Measurements from ENCODE around the gene GPR161.
"Not testable (repeated sequence)": the region's sequence is repeated elsewhere in the genome, so short reads cannot be mapped to it uniquely, and the experiment has no call there.

GPR161 gene

GRCh38 chr1:168136709-168137514, at the start of gene GPR161:
Gene GPR161, minus strand, starts transcription at chr1:168136930. Its CDS starts 32,080 bp downstream, at chr1:168104850.
- peak in 19 of 56 donors; percentile 7 to 46 (median 23) for DNase-seq

DNA sequence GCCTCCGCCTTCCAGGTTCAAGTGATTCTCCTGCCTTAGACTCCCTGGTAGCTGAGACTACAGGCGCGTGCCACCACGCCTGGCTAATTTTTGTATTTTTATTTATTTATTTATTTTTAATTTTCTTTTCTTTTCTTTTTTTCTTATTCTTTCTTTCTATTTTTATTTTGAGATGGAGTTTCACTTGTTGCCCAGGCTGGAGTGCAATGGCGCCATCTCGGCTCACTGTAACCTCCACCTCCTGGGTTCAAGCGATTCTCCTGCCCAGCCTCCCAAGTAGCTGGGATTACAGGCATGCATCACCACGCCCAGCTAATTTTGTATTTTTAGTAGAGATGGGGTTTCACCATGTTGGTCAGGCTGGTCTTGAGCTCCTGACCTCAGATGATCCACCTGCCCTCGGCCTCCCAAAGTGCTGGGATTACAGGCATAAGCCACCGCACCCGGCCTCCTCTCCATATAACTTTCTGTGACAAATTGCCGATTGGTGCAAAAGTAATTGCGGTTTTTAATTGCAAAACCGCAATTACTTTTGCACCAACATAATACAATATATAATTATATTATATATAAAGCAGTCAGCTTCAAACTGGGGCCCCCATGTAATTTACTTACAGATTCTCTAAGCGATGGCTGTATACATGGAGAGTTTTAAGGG, 44.5 kb upstream of the GPR161 start:
- DNase-seq, result not testable (repeated sequence)

- DNase-seq, result peak in 1 of 56 donors; percentile 12
Observed at GRCh38 chr1:168180148-168180524, 43.4 kb upstream of the GPR161 start.

GRCh38 chr1:168179438-168180147, 42.9 kb upstream of the GPR161 start:
- peak in 13 of 56 donors; percentile 7 to 42 (median 23) for DNase-seq

- DNase-seq, result peak; percentile 65 to 98 (median 91)
Observed at GRCh38 chr1:168178638-168179437, 42.1 kb upstream of the GPR161 start, which contains the start of gene TIPRL. Gene TIPRL, plus strand, starts transcription at chr1:168178962. Its CDS starts 116 bp downstream, at chr1:168179078.

DNA sequence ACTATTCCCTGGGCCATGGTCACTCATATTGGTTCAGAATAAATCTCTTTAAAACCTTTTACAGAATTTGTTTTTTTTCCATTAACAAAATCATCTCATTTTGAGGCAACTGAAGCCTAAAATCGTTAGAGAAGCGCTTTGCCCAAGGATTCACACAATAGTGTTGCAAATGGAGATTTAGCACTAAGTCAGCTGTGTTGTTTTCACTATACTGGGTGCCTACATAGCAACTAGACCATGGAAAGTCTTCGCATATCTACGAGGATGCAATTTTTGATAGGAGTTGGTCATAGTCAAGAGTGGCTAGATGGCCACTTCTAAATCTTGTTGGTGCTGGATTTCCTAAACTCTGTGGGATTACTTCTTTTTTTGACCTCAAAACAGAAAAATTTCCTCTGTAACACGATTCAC, 41.5 kb upstream of the GPR161 start:
- no peak for DNase-seq

DNA sequence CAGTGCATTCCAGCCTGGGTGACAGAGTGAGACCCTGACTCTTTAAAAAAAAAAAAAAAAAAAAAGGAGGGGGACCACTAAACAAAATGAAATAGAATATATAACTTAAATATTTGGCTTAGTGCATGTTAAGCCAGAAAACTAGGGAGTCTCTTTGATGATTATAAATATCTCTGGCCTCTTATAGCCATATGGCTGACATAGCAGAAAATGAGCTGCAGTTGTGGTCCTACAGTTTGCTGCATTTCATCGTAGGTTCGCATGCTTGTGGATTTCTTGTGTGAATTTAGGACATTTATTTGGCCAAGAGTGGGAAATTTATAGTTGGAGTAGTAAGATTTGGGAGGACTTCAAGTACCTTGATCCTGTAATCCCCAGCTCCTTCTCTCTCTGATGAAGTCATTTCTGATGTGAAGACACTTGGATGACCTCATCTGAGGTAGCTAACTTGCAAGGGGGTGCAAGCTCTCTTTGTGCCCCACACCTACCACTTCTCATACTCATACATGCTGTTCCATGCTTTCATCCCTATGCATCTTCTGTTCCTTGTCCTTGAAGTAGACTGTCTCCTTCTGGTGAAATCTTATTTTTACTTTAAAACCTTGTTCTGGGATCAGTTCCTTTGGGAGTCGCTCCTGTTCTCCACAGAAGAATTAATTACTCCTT, 35.7 kb upstream of the GPR161 start:
- DNase-seq, result no peak

- DNase-seq, result no peak
Observed at GRCh38 chr1:168170564-168171508, 34.1 kb upstream of the GPR161 start.

GRCh38 chr1:168167806-168168205, 31.1 kb upstream of the GPR161 start:
- no peak for DNase-seq

DNA sequence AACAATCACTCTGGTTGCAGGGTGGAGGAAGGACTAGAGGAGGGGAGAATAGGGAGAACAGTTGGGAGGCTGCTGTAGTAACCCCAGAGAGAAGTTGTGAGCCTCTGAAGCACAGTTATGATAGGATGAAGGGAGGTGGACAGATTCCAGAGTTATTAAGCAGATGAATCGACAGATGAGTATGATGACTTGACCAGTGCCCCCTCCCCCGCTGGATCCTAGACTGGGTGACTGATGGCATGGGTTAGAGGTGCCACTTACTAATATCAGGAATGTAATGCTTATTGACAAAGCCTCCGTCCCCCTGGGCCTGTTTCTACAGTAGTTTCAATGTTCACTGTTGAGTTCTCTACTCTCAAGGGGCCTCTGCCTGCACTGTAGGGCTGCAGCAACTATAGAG, 28.0 kb upstream of the GPR161 start:
- no peak for DNase-seq

GRCh38 chr1:168163670-168164069, 26.9 kb upstream of the GPR161 start:
- no peak for DNase-seq

- no peak for DNase-seq
Observed at GRCh38 chr1:168161459-168161858, 24.7 kb upstream of the GPR161 start.

- no peak for DNase-seq
Observed at GRCh38 chr1:168159979-168160378, 23.2 kb upstream of the GPR161 start.

DNA sequence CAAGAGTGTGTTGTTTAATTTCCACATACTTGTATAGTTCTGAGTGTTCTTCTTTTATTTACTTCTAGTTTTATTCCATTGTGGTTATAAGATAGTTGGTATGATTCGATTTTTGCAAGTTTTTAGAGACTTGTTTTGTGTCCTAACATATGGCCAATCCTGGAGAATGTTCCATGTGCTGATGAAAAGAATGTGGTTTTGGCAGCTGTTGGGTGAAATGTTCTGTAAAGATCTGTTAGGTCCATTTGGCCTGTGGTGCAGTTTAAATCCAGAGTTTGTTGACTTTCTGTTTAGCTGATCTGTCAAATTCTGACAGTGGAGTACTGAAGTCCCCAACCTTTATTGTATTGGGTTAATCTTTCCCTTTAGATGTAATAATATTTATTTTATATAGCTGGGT, 22.5 kb upstream of the GPR161 start:
- DNase-seq, result no peak

DNA sequence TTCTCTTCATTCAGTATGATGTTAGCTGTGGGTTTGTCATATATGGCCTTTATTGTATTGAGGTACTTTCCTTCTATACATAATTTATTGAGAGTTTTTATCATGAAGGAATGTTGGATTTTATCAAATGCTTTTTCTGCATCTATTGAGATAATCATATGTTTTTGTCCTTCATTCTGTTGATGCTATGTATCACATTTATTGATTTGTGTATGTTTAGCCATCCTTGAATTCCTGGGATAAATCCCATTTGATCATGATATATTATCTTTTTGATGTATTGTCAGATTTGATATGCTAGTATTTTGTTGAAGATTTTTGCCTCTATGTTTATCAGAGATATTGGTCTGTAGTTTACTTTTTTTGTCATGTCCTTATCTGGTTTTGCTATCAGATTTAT, 20.9 kb upstream of the GPR161 start:
- DNase-seq, result no peak

- no peak for DNase-seq
Observed at GRCh38 chr1:168155910-168156309, 19.2 kb upstream of the GPR161 start.

DNA sequence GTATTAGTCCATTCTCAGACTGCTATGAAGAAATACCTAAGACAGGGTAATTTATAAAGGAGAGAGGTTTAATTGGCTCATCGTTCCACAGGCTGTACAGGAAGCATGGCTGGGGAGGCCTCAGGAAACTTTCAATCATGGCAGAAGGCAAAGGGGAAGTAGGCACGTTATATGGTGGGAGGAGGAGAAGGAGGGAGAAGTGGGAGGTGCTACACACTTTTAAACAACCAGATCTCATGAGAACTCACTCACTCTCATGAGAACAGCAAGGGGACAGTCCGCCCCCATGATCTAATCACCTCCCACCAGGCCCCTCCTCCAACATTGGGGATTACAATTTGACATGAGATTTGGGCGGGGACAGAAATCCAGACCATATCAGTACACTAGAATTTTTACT, 18.0 kb upstream of the GPR161 start:
- DNase-seq, result not testable (repeated sequence)

- DNase-seq, result no peak
Observed at GRCh38 chr1:168151935-168152334, 15.2 kb upstream of the GPR161 start.

- no peak for DNase-seq
Observed at GRCh38 chr1:168150283-168150682, 13.6 kb upstream of the GPR161 start.
